WTC11 (cell line): ENCODE measurements around the gene TSACC. TPM values are rescaled to one million over a fixed set of nuclear protein-coding genes. Genes with fewer than 3 reads are reported as not detected.
A peak's percentile ranks its signal among the peaks of the same experiment; 100 is the strongest.

ENCODE experiments used
- CBFB ChIP-seq: sonication (generic); formaldehyde crosslinking; IDR thresholded peaks from 2 replicates; pipeline ENCODE4 v1.8.1; 2022; ENCODE audit warnings: mild to moderate bottlenecking, low read depth, missing genetic modification reagents
- CREM ChIP-seq: sonication (generic); formaldehyde crosslinking; IDR thresholded peaks from 2 replicates; pipeline ENCODE4 v1.8.1; 2022; ENCODE audit warnings: mild to moderate bottlenecking, missing genetic modification reagents, moderate library complexity
- FOXJ3 ChIP-seq: sonication (generic); formaldehyde crosslinking; IDR thresholded peaks from 2 replicates; pipeline ENCODE4 v1.9.0; 2021; ENCODE audit warnings: missing genetic modification reagents, mild to moderate bottlenecking, borderline replicate concordance
- FOXP1 ChIP-seq: sonication (generic); formaldehyde crosslinking; IDR thresholded peaks from 2 replicates; pipeline ENCODE4 v1.8.0; 2022; ENCODE audit warnings: missing genetic modification reagents, mild to moderate bottlenecking, moderate library complexity, borderline replicate concordance
- JAZF1 ChIP-seq: fragments of 250-450 bp; sonication (Bioruptor Pico); IDR thresholded peaks from 2 replicates; pipeline ENCODE4 v1.9.0; 2021; ENCODE audit warnings: moderate library complexity, mild to moderate bottlenecking, inconsistent platforms
- KAT7 ChIP-seq: sonication (generic); formaldehyde crosslinking; IDR thresholded peaks from 2 replicates; pipeline ENCODE4 v1.8.1; 2023; ENCODE audit warnings: missing genetic modification reagents, mild to moderate bottlenecking, borderline replicate concordance
- MYBL2 ChIP-seq: sonication (generic); formaldehyde crosslinking; IDR thresholded peaks from 2 replicates; pipeline ENCODE4 v1.8.1; 2023; ENCODE audit warnings: mild to moderate bottlenecking, moderate library complexity, missing genetic modification reagents
- NFATC4 ChIP-seq: fragments of 250-450 bp; sonication (Bioruptor Pico); IDR thresholded peaks from 2 replicates; pipeline ENCODE4 v1.9.0; 2021; ENCODE audit warnings: mild to moderate bottlenecking
- NR1H2 ChIP-seq: sonication (generic); formaldehyde crosslinking; IDR thresholded peaks from 2 replicates; pipeline ENCODE4 v1.9.0; 2021; ENCODE audit warnings: mild to moderate bottlenecking, moderate library complexity, missing genetic modification reagents
- NR2C2 ChIP-seq: sonication (generic); formaldehyde crosslinking; IDR thresholded peaks from 2 replicates; pipeline ENCODE4 v1.8.0; 2022; ENCODE audit warnings: mild to moderate bottlenecking, missing genetic modification reagents
- NR3C1 ChIP-seq: sonication (generic); formaldehyde crosslinking; conservative IDR thresholded peaks from 2 replicates; pipeline ENCODE4 v1.8.1; 2023; ENCODE audit warnings: low read depth, mild to moderate bottlenecking, missing genetic modification reagents
- OVOL2 ChIP-seq: fragments of 250-450 bp; sonication (Bioruptor Pico); IDR thresholded peaks from 2 replicates; pipeline ENCODE4 v1.9.0; 2021; ENCODE audit warnings: mild to moderate bottlenecking, borderline replicate concordance
- PRRX2 ChIP-seq: fragments of 250-450 bp; sonication (Bioruptor Pico); IDR thresholded peaks from 2 replicates; pipeline ENCODE4 v1.8.0; 2021; ENCODE audit warnings: mild to moderate bottlenecking
- RORB ChIP-seq: fragments of 250-450 bp; sonication (Bioruptor Pico); IDR thresholded peaks from 2 replicates; pipeline ENCODE4 v1.9.0; 2021; ENCODE audit warnings: mild to moderate bottlenecking
- TEAD4 ChIP-seq: sonication (generic); formaldehyde crosslinking; IDR thresholded peaks from 2 replicates; pipeline ENCODE4 v1.8.0; 2022; ENCODE audit warnings: mild to moderate bottlenecking, missing genetic modification reagents
- ZNF121 ChIP-seq: sonication (generic); formaldehyde crosslinking; IDR thresholded peaks from 2 replicates; pipeline ENCODE4 v1.8.0; 2023; ENCODE audit warnings: missing genetic modification reagents
- ZNF138 ChIP-seq: sonication (generic); formaldehyde crosslinking; conservative IDR thresholded peaks from 2 replicates; pipeline ENCODE4 v1.8.1; 2022; ENCODE audit warnings: mild to moderate bottlenecking, moderate library complexity, missing genetic modification reagents
- total RNA-seq: library from RNA; stranded (reverse); gene quantifications from 3 replicates; pipeline ENCODE4 v1.2.3, GENCODE V29; 2021
- TF ChIP-seq, protein P1 (sequence below): sonication (generic); formaldehyde crosslinking; conservative IDR thresholded peaks from 2 replicates; pipeline ENCODE4 v1.8.1; 2022; ENCODE audit warnings: mild to moderate bottlenecking, missing genetic modification reagents
- TF ChIP-seq, protein P2 (sequence below): fragments of 250-450 bp; sonication (Bioruptor Pico); conservative IDR thresholded peaks from 2 replicates; pipeline ENCODE4 v1.9.0; 2021; ENCODE audit warnings: mild to moderate bottlenecking
- TF ChIP-seq, protein P3 (sequence below): sonication (generic); formaldehyde crosslinking; IDR thresholded peaks from 2 replicates; pipeline ENCODE4 v1.8.1; 2022; ENCODE audit warnings: mild to moderate bottlenecking, moderate library complexity, missing genetic modification reagents
- TF ChIP-seq, protein P4 (sequence below): sonication (generic); formaldehyde crosslinking; IDR thresholded peaks from 2 replicates; pipeline ENCODE4 v1.8.1; 2023; ENCODE audit warnings: mild to moderate bottlenecking, missing genetic modification reagents
- TF ChIP-seq, protein P5 (sequence below): fragments of 250-450 bp; sonication (Bioruptor Pico); IDR thresholded peaks from 2 replicates; pipeline ENCODE4 v1.9.0; 2021; ENCODE audit warnings: mild to moderate bottlenecking
- TF ChIP-seq, protein P6 (sequence below): sonication (generic); formaldehyde crosslinking; IDR thresholded peaks from 2 replicates; pipeline ENCODE4 v1.8.1; 2022; ENCODE audit warnings: low read depth, mild to moderate bottlenecking, moderate library complexity, missing genetic modification reagents, borderline replicate concordance
- TF ChIP-seq, protein P7 (sequence below): fragments of 250-450 bp; sonication (Bioruptor Pico); IDR thresholded peaks from 2 replicates; pipeline ENCODE4 v1.9.0; 2021; ENCODE audit warnings: moderate library complexity, mild to moderate bottlenecking, inconsistent platforms, borderline replicate concordance
- TF ChIP-seq, protein P8 (sequence below): sonication (generic); formaldehyde crosslinking; conservative IDR thresholded peaks from 2 replicates; pipeline ENCODE4 v1.8.1; 2023; ENCODE audit warnings: mild to moderate bottlenecking, low read depth, missing genetic modification reagents, moderate library complexity
- TF ChIP-seq, protein P9 (sequence below): fragments of 250-450 bp; sonication (Bioruptor Pico); IDR thresholded peaks from 2 replicates; pipeline ENCODE4 v1.8.0; 2021; ENCODE audit warnings: mild to moderate bottlenecking
- TF ChIP-seq, protein P10 (sequence below): sonication (generic); formaldehyde crosslinking; IDR thresholded peaks from 2 replicates; pipeline ENCODE4 v1.8.0; 2023; ENCODE audit warnings: missing genetic modification reagents

TSACC gene
- total RNA-seq, 1 experiment from 2014 or later = 1.8 TPM

DNA sequence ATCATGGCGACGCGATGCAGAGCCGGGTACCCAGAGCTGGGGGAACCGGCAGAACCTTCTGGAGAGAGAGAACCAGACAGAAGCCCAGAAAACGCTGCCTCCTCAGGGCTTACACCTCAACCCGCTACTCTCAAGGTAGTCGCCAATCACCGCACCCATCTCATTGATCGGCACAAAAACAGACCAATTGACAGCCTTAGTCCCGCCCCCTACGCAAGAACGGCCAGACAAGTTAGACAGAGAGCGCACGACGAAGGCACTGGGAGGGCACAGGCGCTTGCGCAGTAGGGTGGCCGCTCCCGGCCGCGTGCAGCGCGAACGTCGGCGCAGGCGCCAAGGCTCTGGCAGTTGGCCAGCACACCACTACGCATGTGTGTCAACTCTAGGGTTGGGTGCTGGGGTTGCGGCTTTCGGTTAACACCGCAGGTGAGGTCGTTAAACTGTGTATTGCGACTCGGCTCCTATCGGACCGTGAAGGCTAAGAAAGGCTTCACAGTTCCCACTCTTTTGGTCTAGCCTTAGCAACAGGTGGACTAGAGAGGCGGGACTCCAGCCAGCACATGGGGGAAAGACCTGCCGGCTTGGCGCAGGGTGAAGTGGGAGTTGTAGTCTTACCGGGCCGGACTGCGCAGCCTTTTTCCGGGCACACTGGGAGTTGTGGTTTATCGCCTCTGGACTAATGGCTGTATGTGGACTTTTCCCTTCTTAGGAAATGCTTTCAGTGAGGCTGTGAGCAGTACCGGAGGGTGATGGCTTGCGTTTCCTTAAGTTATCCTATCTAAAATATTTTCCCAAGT is at the start of gene TSACC, which contains the start of gene CCT3 (continued):
- TF ChIP-seq ZNF138 (CRISPR knock-in tag) = no peak
- TF ChIP-seq, protein P1, sequence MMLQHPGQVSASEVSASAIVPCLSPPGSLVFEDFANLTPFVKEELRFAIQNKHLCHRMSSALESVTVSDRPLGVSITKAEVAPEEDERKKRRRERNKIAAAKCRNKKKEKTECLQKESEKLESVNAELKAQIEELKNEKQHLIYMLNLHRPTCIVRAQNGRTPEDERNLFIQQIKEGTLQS = no peak
- TF ChIP-seq JAZF1 (CRISPR knock-in tag) = no peak
- TF ChIP-seq KAT7 = no peak
- TF ChIP-seq CREM (CRISPR knock-in tag) = peak; percentile 88
- TF ChIP-seq, protein P2, sequence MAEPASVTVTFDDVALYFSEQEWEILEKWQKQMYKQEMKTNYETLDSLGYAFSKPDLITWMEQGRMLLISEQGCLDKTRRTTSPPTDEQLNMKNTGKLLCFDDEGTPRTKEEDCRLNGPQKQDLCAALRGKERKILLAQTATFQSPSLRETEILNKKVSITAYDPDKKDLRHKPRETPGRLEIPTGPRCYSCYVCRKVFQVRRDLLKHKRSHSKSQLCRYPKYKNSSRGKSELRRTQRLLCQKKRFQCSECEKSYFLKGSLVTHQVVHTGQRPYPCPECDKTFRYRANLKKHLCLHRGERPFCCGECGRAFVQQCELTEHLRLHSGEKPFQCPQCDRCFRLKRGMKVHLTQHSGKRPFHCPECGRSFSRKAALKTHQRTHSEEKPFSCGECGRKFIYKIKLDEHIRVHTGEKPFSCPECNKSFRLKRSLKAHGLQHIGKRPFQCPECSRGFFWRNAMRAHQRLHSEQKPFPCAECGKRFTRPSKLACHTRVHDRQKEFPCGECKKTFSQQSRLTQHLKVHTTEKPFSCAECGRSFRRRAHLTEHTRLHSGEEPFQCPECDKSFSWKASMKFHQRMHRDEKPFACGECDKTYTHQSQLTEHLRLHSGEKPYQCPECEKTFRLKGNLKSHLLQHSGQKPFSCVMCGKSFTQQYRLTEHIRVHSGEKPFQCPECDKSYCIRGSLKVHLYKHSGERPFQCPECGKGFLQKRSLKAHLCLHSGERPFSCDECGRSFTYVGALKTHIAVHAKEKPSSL = no peak
- TF ChIP-seq NFATC4 (CRISPR knock-in tag) = no peak
- TF ChIP-seq NR2C2 = no peak
- no peak for TF ChIP-seq NR3C1 (CRISPR knock-in tag)
- TF ChIP-seq, protein P3, sequence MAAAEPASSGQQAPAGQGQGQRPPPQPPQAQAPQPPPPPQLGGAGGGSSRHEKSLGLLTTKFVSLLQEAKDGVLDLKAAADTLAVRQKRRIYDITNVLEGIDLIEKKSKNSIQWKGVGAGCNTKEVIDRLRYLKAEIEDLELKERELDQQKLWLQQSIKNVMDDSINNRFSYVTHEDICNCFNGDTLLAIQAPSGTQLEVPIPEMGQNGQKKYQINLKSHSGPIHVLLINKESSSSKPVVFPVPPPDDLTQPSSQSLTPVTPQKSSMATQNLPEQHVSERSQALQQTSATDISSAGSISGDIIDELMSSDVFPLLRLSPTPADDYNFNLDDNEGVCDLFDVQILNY (CRISPR knock-in tag) = no peak
- TF ChIP-seq, protein P4, sequence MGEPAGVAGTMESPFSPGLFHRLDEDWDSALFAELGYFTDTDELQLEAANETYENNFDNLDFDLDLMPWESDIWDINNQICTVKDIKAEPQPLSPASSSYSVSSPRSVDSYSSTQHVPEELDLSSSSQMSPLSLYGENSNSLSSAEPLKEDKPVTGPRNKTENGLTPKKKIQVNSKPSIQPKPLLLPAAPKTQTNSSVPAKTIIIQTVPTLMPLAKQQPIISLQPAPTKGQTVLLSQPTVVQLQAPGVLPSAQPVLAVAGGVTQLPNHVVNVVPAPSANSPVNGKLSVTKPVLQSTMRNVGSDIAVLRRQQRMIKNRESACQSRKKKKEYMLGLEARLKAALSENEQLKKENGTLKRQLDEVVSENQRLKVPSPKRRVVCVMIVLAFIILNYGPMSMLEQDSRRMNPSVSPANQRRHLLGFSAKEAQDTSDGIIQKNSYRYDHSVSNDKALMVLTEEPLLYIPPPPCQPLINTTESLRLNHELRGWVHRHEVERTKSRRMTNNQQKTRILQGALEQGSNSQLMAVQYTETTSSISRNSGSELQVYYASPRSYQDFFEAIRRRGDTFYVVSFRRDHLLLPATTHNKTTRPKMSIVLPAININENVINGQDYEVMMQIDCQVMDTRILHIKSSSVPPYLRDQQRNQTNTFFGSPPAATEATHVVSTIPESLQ (CRISPR knock-in tag) = no peak
- TF ChIP-seq FOXP1 (CRISPR knock-in tag) = peak; percentile 31; the same call in 1 of the 2 replicates
- TF ChIP-seq, protein P5, sequence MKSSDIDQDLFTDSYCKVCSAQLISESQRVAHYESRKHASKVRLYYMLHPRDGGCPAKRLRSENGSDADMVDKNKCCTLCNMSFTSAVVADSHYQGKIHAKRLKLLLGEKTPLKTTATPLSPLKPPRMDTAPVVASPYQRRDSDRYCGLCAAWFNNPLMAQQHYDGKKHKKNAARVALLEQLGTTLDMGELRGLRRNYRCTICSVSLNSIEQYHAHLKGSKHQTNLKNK (CRISPR knock-in tag) = no peak
- TF ChIP-seq, protein P6, sequence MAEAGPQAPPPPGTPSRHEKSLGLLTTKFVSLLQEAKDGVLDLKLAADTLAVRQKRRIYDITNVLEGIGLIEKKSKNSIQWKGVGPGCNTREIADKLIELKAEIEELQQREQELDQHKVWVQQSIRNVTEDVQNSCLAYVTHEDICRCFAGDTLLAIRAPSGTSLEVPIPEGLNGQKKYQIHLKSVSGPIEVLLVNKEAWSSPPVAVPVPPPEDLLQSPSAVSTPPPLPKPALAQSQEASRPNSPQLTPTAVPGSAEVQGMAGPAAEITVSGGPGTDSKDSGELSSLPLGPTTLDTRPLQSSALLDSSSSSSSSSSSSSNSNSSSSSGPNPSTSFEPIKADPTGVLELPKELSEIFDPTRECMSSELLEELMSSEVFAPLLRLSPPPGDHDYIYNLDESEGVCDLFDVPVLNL (CRISPR knock-in tag) = no peak
- TF ChIP-seq RORB = no peak
- TF ChIP-seq, protein P7, sequence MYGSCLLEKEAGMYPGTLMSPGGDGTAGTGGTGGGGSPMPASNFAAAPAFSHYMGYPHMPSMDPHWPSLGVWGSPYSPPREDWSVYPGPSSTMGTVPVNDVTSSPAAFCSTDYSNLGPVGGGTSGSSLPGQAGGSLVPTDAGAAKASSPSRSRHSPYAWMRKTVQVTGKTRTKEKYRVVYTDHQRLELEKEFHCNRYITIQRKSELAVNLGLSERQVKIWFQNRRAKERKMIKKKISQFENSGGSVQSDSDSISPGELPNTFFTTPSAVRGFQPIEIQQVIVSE = no peak
- 0 out of 2 replicates have a peak, but pooled peaks have one; percentile 43 for TF ChIP-seq PRRX2 (CRISPR knock-in tag)
- TF ChIP-seq, protein P8, sequence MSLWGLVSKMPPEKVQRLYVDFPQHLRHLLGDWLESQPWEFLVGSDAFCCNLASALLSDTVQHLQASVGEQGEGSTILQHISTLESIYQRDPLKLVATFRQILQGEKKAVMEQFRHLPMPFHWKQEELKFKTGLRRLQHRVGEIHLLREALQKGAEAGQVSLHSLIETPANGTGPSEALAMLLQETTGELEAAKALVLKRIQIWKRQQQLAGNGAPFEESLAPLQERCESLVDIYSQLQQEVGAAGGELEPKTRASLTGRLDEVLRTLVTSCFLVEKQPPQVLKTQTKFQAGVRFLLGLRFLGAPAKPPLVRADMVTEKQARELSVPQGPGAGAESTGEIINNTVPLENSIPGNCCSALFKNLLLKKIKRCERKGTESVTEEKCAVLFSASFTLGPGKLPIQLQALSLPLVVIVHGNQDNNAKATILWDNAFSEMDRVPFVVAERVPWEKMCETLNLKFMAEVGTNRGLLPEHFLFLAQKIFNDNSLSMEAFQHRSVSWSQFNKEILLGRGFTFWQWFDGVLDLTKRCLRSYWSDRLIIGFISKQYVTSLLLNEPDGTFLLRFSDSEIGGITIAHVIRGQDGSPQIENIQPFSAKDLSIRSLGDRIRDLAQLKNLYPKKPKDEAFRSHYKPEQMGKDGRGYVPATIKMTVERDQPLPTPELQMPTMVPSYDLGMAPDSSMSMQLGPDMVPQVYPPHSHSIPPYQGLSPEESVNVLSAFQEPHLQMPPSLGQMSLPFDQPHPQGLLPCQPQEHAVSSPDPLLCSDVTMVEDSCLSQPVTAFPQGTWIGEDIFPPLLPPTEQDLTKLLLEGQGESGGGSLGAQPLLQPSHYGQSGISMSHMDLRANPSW (CRISPR knock-in tag) = no peak
- TF ChIP-seq TEAD4 = no peak
- TF ChIP-seq ZNF121 (CRISPR knock-in tag) = no peak
- no peak for TF ChIP-seq FOXJ3 (CRISPR knock-in tag)
- no peak for TF ChIP-seq NR1H2 (CRISPR knock-in tag)
- TF ChIP-seq, protein P9, sequence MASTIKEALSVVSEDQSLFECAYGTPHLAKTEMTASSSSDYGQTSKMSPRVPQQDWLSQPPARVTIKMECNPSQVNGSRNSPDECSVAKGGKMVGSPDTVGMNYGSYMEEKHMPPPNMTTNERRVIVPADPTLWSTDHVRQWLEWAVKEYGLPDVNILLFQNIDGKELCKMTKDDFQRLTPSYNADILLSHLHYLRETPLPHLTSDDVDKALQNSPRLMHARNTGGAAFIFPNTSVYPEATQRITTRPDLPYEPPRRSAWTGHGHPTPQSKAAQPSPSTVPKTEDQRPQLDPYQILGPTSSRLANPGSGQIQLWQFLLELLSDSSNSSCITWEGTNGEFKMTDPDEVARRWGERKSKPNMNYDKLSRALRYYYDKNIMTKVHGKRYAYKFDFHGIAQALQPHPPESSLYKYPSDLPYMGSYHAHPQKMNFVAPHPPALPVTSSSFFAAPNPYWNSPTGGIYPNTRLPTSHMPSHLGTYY (CRISPR knock-in tag) = no peak
- TF ChIP-seq OVOL2 (CRISPR knock-in tag) = no peak
- TF ChIP-seq CBFB (CRISPR knock-in tag) = no peak
- no peak for TF ChIP-seq MYBL2 (CRISPR knock-in tag)
- TF ChIP-seq, protein P10, sequence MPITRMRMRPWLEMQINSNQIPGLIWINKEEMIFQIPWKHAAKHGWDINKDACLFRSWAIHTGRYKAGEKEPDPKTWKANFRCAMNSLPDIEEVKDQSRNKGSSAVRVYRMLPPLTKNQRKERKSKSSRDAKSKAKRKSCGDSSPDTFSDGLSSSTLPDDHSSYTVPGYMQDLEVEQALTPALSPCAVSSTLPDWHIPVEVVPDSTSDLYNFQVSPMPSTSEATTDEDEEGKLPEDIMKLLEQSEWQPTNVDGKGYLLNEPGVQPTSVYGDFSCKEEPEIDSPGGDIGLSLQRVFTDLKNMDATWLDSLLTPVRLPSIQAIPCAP (CRISPR knock-in tag) = no peak
